Left lung (tissue), 10 donors: ENCODE data around the gene OBI1. TPM values are rescaled to one million over a fixed set of nuclear protein-coding genes. Genes with fewer than 3 reads are reported as not detected.

Source experiments
- ATAC-seq: fragments of 200-7000 bp; cut with Tn5 transposase; one replicate; pipeline ENCODE4 v1.9.1; 2020; ENCODE audit warnings: moderate library complexity
- DNase-seq, 4 donors: peaks; one replicate each; pipeline ENCODE4 v3.0.0-alpha.2; 2013 to 2020
- H3K27ac ChIP-seq, 2 donors: fragments of 200-600 bp; sonication (generic) in 1 of 2; one replicate each; pipeline versions ENCODE4 v1.5.0 to v1.8.0; 2020 to 2021
- H3K27me3 ChIP-seq, 2 donors: fragments of 200-600 bp; sonication (generic) in 1 of 2; one replicate each; pipeline versions ENCODE4 v1.5.0 to v1.8.0; 2020 to 2021
- H3K36me3 ChIP-seq, 2 donors: fragments of 200-600 bp; sonication (generic) in 1 of 2; one replicate each; pipeline versions ENCODE4 v1.5.0 to v1.8.0; 2020 to 2021
- H3K4me1 ChIP-seq, 2 donors: fragments of 200-600 bp; one replicate each; pipeline ENCODE4 v1.8.0; 2021
- H3K4me3 ChIP-seq, 2 donors: fragments of 200-600 bp; sonication (generic) in 1 of 2; one replicate each; pipeline versions ENCODE4 v1.5.0 to v1.8.0; 2020 to 2021; ENCODE audit warnings: mild to moderate bottlenecking in 1 of 2
- H3K9me3 ChIP-seq, 2 donors: fragments of 200-600 bp; sonication (generic) in 1 of 2; one replicate each; pipeline versions ENCODE4 v1.5.0 to v1.8.0; 2020 to 2021
- intact Hi-C, 2 donors: fragments of 100-400 bp; cut with DNase I; formaldehyde crosslinking; loops; one replicate each; pipeline versions ENCODE4 v1.11.2 to v1.14.2; 2022
- polyA plus RNA-seq, 6 donors: library from polyadenylated mRNA; unstranded; fragments of 120-200 nt; gene quantifications; one replicate each; pipeline ENCODE4 v1.2.1, GENCODE V29; 2013; ENCODE audit not compliant: insufficient read length in 6 of 6
- total RNA-seq, 2 donors: library from RNA; stranded (reverse); fragmentation: NEBNext Ultra II Directional; extraction: Animal tissue kit (Norgen Biotek cat#: 25700); gene quantifications; one replicate each; pipeline ENCODE4 v1.2.1, GENCODE V29; 2021
- TF ChIP-seq, protein P1 (sequence below), 2 donors: fragments of 200-600 bp; sonication (generic) in 1 of 2; IDR thresholded peaks; one replicate each; pipeline versions ENCODE4 v1.5.0 to v1.8.0; 2021; ENCODE audit warnings: antibody characterized with exemption in 2 of 2
- donor health status: DM: no; HTN: yes; CAD: no.
- donor health status: DM: no; HTN: no; CAD: no.

Gene OBI1
- total and polyA plus RNA-seq, 8 donors: 7.1 to 22.7 (median 20.3) TPM

DNA sequence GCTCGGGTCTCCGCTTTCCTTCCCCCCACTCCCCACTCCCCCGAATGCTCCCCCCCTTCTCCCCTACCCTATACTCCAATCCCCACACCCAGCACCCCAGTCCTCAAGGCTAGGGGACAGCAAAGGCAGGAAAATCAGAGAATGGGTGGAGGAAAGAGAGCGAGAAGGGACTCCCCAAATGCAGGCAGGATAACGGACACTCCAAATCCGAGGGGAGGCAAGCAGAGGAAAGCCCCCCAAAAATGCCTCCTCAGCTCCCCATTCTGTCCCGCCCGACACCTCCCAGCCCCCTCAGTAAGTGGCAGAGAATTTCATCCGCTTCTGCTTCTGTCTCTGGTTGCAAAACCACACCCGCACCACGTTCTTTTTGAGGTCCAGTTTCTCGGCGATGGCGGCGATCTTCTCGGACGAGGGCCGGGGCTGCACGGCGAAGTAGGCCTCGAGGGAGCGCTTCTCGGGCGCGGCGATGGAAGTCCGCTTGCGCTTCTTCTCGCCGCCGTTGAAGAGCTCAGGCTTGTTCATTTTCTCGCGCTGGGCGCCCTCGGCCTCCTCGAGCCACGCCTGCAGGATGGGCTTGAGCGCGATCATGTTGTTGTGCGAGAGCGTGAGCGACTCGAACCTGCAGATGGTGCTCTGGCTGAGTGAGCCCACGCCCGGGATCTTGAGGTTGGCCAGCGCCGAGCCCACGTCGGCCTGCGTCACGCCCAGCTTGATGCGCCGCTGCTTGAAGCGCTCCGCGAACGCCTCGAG is 57.7 kb downstream of the OBI1 start:
- H3K36me3 ChIP-seq: no peaks in the 10 kb centered on the region
- ATAC-seq: no peak
- peaks cover 8 to 28% of the 10 kb centered on the region in 2 donors for H3K4me1 ChIP-seq
- intact Hi-C loops: no loop called here
- H3K27ac ChIP-seq: no peak overlapping the region
- peak overlapping the region in 1 of 2 donors; percentile 19 for H3K4me3 ChIP-seq
- peaks cover 94 to 97% of the 10 kb centered on the region in 2 donors for H3K27me3 ChIP-seq
- TF ChIP-seq, protein P1, sequence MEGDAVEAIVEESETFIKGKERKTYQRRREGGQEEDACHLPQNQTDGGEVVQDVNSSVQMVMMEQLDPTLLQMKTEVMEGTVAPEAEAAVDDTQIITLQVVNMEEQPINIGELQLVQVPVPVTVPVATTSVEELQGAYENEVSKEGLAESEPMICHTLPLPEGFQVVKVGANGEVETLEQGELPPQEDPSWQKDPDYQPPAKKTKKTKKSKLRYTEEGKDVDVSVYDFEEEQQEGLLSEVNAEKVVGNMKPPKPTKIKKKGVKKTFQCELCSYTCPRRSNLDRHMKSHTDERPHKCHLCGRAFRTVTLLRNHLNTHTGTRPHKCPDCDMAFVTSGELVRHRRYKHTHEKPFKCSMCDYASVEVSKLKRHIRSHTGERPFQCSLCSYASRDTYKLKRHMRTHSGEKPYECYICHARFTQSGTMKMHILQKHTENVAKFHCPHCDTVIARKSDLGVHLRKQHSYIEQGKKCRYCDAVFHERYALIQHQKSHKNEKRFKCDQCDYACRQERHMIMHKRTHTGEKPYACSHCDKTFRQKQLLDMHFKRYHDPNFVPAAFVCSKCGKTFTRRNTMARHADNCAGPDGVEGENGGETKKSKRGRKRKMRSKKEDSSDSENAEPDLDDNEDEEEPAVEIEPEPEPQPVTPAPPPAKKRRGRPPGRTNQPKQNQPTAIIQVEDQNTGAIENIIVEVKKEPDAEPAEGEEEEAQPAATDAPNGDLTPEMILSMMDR (IDR thresholded peaks at IDR 0.05): no peak
- H3K9me3 ChIP-seq: no peaks in the 10 kb centered on the region
- DNase-seq: peak in 2 of 4 donors; percentile 44 to 75

DNA sequence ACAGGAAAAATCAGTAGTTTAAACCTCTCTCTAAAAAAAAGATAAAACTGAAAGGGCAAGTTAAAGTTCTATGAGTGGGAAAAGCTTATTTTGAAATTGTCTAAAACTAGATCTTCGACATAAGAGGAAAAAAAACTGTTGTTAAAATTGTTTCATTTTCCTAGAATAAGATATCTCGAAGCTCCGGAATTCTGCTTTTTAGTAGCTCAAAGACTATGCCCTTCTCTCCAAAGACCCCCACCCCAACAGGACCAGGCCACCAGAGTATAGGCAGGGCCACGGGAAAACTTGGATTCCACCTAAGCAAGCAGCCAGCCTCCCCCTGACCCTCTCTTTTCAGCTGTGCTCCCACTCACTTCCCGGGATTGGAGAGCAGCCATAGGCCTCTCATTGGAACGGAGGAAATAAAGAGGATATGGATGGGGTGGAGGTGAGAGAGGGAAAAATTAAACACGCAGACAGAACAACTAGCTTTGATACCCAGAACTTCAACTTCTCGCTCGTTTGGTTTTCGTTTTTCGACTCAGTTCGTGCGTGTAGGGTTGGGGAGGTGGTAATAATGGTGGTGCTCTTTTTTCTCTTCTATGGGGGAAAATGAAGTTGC is 58.6 kb downstream of the OBI1 start:
- Histone ChIP-seq H3K4me3 (no peak overlapping the region), H3K27ac (no peak overlapping the region), H3K36me3 (no peaks in the 10 kb centered on the region), H3K9me3 (no peaks in the 10 kb centered on the region), H3K27me3 (peaks cover 94 to 97% of the 10 kb centered on the region in 2 donors), H3K4me1 (peaks cover 8 to 35% of the 10 kb centered on the region in 2 donors)
- TF ChIP-seq, protein P1 (IDR thresholded peaks at IDR 0.05): no peak
- ATAC-seq (no peak), DNase-seq (no peak)
- intact Hi-C loops: no loop called here

DNA sequence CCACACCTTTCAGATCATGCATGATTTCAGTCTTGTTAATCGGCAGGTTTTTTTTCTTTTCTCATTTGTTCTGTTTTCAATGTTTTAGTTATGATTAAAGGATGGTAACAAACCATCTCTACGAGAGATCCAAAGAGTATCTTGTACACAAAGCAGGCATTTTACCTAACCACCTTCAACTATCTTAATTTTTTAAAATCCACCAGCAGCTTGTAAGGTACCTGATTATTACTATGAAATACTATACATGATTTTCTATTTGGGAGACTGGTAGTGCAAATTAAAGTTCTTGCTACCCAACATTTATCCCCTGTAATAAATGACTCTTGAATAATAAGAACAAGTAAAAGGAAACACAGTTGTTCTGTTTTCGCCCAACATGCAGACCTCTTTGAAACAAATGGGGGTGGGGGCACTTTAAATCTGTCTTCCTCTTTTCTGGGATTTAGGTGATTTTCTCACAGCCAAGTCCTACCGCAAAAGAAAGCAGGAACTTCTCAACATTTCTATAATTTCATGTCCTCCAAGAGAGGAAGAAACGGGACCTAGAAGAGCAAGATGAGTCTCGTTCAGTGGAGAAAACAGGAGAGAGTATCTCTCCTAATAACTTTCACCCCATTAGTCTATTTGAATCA is 59.2 kb downstream of the OBI1 start:
- TF ChIP-seq, protein P1 (IDR thresholded peaks at IDR 0.05): no peak
- intact Hi-C loops: no loop called here

DNA sequence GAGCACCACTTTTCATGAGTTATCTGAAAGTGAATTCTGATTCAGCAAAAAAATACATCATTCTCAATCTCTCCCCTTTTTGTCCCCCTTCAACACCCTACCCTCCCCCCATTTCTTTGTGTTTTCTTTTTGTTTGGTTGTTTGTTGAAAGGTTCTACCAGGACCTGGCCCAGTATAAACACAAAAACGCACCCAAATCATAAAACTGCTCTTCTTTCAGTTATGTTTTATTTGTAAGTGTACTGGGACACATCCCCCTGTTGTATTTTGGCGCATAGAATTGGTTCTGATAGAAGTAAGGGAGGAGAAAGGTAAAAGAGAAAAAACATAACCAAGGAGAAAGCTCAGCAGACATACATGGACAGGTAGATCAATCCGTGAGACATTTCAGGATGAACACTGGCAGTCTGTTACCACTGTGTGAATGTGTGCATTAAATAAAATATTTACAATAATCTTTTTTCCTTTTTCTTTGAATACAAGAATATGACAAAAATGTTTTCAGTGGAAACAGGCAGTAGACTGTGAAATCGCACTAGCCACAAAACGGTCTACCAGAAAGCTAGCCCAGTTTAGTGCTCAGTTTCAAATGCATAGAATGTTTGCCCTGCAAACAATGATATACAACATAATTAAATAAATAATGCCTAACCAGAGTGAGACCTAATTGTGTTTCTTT is 59.9 kb downstream of the OBI1 start:
- TF ChIP-seq, protein P1 (IDR thresholded peaks at IDR 0.05): no peak
- no peaks in the 10 kb centered on the region for H3K36me3 ChIP-seq
- intact Hi-C loops: no loop called here
- H3K4me3 ChIP-seq: no peak overlapping the region
- H3K9me3 ChIP-seq: no peaks in the 10 kb centered on the region
- H3K27me3 ChIP-seq: peaks cover 96 to 97% of the 10 kb centered on the region in 2 donors
- H3K27ac ChIP-seq: no peak overlapping the region
- H3K4me1 ChIP-seq: peaks cover 8 to 35% of the 10 kb centered on the region in 2 donors
- ATAC-seq (no peak), DNase-seq (no peak)

More for the DNA sequence above, 59.2 kb downstream of the OBI1 start:
- Histone ChIP-seq H3K9me3 (no peaks in the 10 kb centered on the region), H3K27me3 (peaks cover 94 to 97% of the 10 kb centered on the region in 2 donors), H3K4me1 (peaks cover 8 to 35% of the 10 kb centered on the region in 2 donors), H3K27ac (no peak overlapping the region), H3K36me3 (no peaks in the 10 kb centered on the region), H3K4me3 (no peak overlapping the region)
- no peak for DNase-seq
- no peak for ATAC-seq
